IMR-90 (cell line): Measurements from ENCODE around the gene SPATA31E1. TPM values are rescaled to one million over a fixed set of nuclear protein-coding genes. Genes with fewer than 3 reads are reported as not detected.
A peak's percentile ranks its signal among the peaks of the same experiment; 100 is the strongest.

Experiments used
- ATAC-seq: fragments of 200-7000 bp; cut with Tn5 transposase; 2 replicates; pipeline ENCODE4 v1.9.1; 2020; ENCODE audit warnings: low read depth, mild to moderate bottlenecking, moderate library complexity
- BruUV-seq: library from RNA; stranded (reverse); fragments of 400-500 nt; replicated peaks from 2 replicates; lab custom pipeline; 2021; lab: Mats Ljungman, UMichigan
- CTCF ChIA-PET: fragments of 300-600 bp; formaldehyde crosslinking; extraction: SDS; loops from one replicate; lab custom pipeline; 2021; ENCODE audit warnings: antibody characterized with exemption; lab: Yijun Ruan, JAX
- POLR2A ChIA-PET: fragments of 300-600 bp; sonication (Branson Sonifier 250); formaldehyde crosslinking; loops from one replicate; lab custom pipeline; 2022; ENCODE audit warnings: antibody characterized with exemption; ENCODE audit not compliant: unreplicated experiment; lab: Charles Lee
- DNase-seq: peaks from one replicate; pipeline ENCODE4 v3.0.0; 2013
- H2AFZ ChIP-seq: replicated peaks from 2 replicates; pipeline ENCODE3; 2013; ENCODE audit warnings: low read length, mild to moderate bottlenecking; ENCODE audit not compliant: poor library complexity
- H2AK5ac ChIP-seq: 2 replicates; pipeline ENCODE4 v1.6.1; 2013; ENCODE audit warnings: low read depth, low read length, inconsistent platforms
- H2AK9ac ChIP-seq: replicated peaks from 2 replicates; pipeline ENCODE3; 2013; ENCODE audit warnings: mild to moderate bottlenecking, low read depth, low read length, moderate library complexity; ENCODE audit not compliant: poor library complexity
- H2BK120ac ChIP-seq: 2 replicates; pipeline ENCODE4 v1.6.1; 2013; ENCODE audit warnings: low read depth, low read length, inconsistent platforms
- H2BK15ac ChIP-seq: 3 replicates; pipeline ENCODE4 v1.6.1; 2013; ENCODE audit warnings: low read depth, low read length, inconsistent platforms
- H2BK20ac ChIP-seq: 2 replicates; pipeline ENCODE4 v1.6.1; 2013; ENCODE audit warnings: low read depth, mild to moderate bottlenecking, inconsistent platforms, low read length, moderate library complexity
- H2BK5ac ChIP-seq: 2 replicates; pipeline ENCODE4 v1.6.1; 2013; ENCODE audit warnings: mild to moderate bottlenecking, low read depth, low read length, inconsistent platforms; ENCODE audit not compliant: poor library complexity, severe bottlenecking
- H3K14ac ChIP-seq: replicated peaks from 2 replicates; pipeline ENCODE4 v1.6.1; 2013; ENCODE audit warnings: low read depth, low read length, inconsistent platforms
- H3K18ac ChIP-seq: 2 replicates; pipeline ENCODE4 v1.6.1; 2013; ENCODE audit warnings: low read depth, low read length, control low read depth
- H3K23ac ChIP-seq: 2 replicates; pipeline ENCODE4 v1.6.1; 2013; ENCODE audit warnings: low read depth, low read length, inconsistent platforms
- H3K27ac ChIP-seq: 2 replicates; pipeline ENCODE4 v1.5.1; 2013; ENCODE audit warnings: mild to moderate bottlenecking, control low read depth, low read length; ENCODE audit not compliant: insufficient read depth
- H3K27me3 ChIP-seq: 2 replicates; pipeline ENCODE4 v1.6.1; 2013; ENCODE audit warnings: low read length; ENCODE audit not compliant: control insufficient read depth, insufficient read depth
- H3K36me3 ChIP-seq: 2 replicates; pipeline ENCODE4 v1.6.1; 2013; ENCODE audit warnings: low read length, mixed read lengths; ENCODE audit not compliant: control insufficient read depth, insufficient read depth
- H3K4ac ChIP-seq: 2 replicates; pipeline ENCODE4 v1.6.1; 2013; ENCODE audit warnings: low read depth, low read length, inconsistent platforms
- H3K4me1 ChIP-seq: 2 replicates; pipeline ENCODE4 v1.6.1; 2013; ENCODE audit warnings: low read length, mixed read lengths; ENCODE audit not compliant: control insufficient read depth, insufficient read depth
- H3K4me2 ChIP-seq: 2 replicates; pipeline ENCODE4 v1.6.1; 2013; ENCODE audit warnings: low read depth, mild to moderate bottlenecking, control low read depth, low read length, moderate library complexity
- H3K4me3 ChIP-seq: 2 replicates; pipeline ENCODE4 v1.5.1; 2013; ENCODE audit warnings: low read depth, mild to moderate bottlenecking, control low read depth, low read length, moderate library complexity; ENCODE audit not compliant: insufficient read depth
- H3K56ac ChIP-seq: 2 replicates; pipeline ENCODE4 v1.6.1; 2013; ENCODE audit warnings: low read length, inconsistent platforms; ENCODE audit not compliant: insufficient read depth; ENCODE audit errors: extremely low read depth
- H3K79me1 ChIP-seq, 2 experiments: 2 replicates each; pipeline ENCODE4 v1.6.1; 2013; ENCODE audit warnings: low read length in 2 of 2, inconsistent platforms in 1 of 2, low read depth in 1 of 2
- H3K9ac ChIP-seq: 2 replicates; pipeline ENCODE4 v1.6.1; 2013; ENCODE audit warnings: low read depth, low read length, control low read depth
- H3K9me1 ChIP-seq: 2 replicates; pipeline ENCODE4 v1.6.1; 2013; ENCODE audit warnings: low read length, inconsistent platforms; ENCODE audit not compliant: insufficient read depth
- H3K9me3 ChIP-seq: 2 replicates; pipeline ENCODE4 v1.6.1; 2013; ENCODE audit warnings: low read length; ENCODE audit not compliant: control insufficient read depth, insufficient read depth
- H4K20me1 ChIP-seq: 2 replicates; pipeline ENCODE4 v1.6.1; 2013; ENCODE audit warnings: low read length, inconsistent platforms; ENCODE audit not compliant: insufficient read depth
- H4K5ac ChIP-seq: 2 replicates; pipeline ENCODE4 v1.6.1; 2013; ENCODE audit warnings: mild to moderate bottlenecking, low read depth, low read length, control low read depth
- H4K8ac ChIP-seq, 2 experiments: 2 replicates each; pipeline ENCODE4 v1.6.1; 2013; ENCODE audit warnings: low read depth in 2 of 2, low read length in 2 of 2, control low read depth in 1 of 2, inconsistent platforms in 1 of 2
- H4K91ac ChIP-seq: 2 replicates; pipeline ENCODE4 v1.6.1; 2013; ENCODE audit warnings: low read depth, low read length, inconsistent platforms; ENCODE audit not compliant: insufficient read depth
- CEBPB ChIP-seq: IDR thresholded peaks from 2 replicates; pipeline ENCODE4 v1.6.1; 2012; ENCODE audit warnings: low read depth, low read length, improper control_type of control experiment
- CHD1 ChIP-seq: IDR thresholded peaks from 2 replicates; pipeline ENCODE4 v1.6.1; 2012; ENCODE audit warnings: low read depth, low read length, improper control_type of control experiment
- ELK1 ChIP-seq: fragments of 150-350 bp; IDR thresholded peaks from 2 replicates; pipeline ENCODE4 v1.6.1; 2016; ENCODE audit warnings: low read depth, mild to moderate bottlenecking, low read length, moderate library complexity, borderline replicate concordance
- FOS ChIP-seq: fragments of 150-350 bp; IDR thresholded peaks from 2 replicates; pipeline ENCODE4 v1.6.1; 2016; ENCODE audit warnings: low read depth, low read length
- MAFK ChIP-seq: IDR thresholded peaks from 2 replicates; pipeline ENCODE4 v1.6.1; 2012; ENCODE audit warnings: low read depth, low read length, improper control_type of control experiment
- MXI1 ChIP-seq: IDR thresholded peaks from 2 replicates; pipeline ENCODE4 v1.6.1; 2012; ENCODE audit warnings: low read depth, mild to moderate bottlenecking, low read length, moderate library complexity, borderline replicate concordance
- NFE2L2 ChIP-seq: fragments of 150-350 bp; IDR thresholded peaks from 2 replicates; pipeline ENCODE4 v1.6.1; 2016; ENCODE audit warnings: low read depth, mild to moderate bottlenecking, low read length
- POLR2A ChIP-seq: IDR thresholded peaks from 2 replicates; pipeline ENCODE4 v1.6.1; 2012; ENCODE audit warnings: mild to moderate bottlenecking, low read depth, low read length
- RAD21 ChIP-seq: IDR thresholded peaks from 2 replicates; pipeline ENCODE4 v1.6.1; 2012; ENCODE audit warnings: low read length, improper control_type of control experiment
- RCOR1 ChIP-seq: IDR thresholded peaks from 2 replicates; pipeline ENCODE4 v1.6.1; 2012; ENCODE audit warnings: mild to moderate bottlenecking, low read length, improper control_type of control experiment; ENCODE audit not compliant: insufficient replicate concordance
- RFX5 ChIP-seq: IDR thresholded peaks from 2 replicates; pipeline ENCODE4 v1.8.0; 2012; ENCODE audit warnings: low read depth, mild to moderate bottlenecking, low read length, moderate library complexity
- WGBS, 2 experiments: methylation state at CpG; one replicate each; pipeline versions ENCODE4 v1.1.5 to v1.1.7; 2013; ENCODE audit warnings: missing lambda C conversion rate in 2 of 2; ENCODE audit not compliant: insufficient read length in 1 of 2; ENCODE audit errors: extremely low coverage in 2 of 2; 5-methylcytosine and 5-hydroxymethylcytosine counted together
- dilution Hi-C: fragments of 300-500 bp; cut with HindIII; formaldehyde crosslinking; loops from one replicate; pipeline ENCODE4 v1.14.3; 2018; ENCODE audit warnings: low sequenced_read_pairs; ENCODE audit not compliant: unreplicated experiment
- in situ Hi-C: fragments of 300-500 bp; cut with MboI; formaldehyde crosslinking; loops from 3 replicates; pipeline ENCODE4 v1.14.3; 2019; ENCODE audit warnings: low sequenced_read_pairs, inconsistent platforms, mixed read lengths
- intact Hi-C: fragments of 100-400 bp; cut with micrococcal nuclease; formaldehyde crosslinking; loops from 2 replicates; pipeline ENCODE4 v1.10.0; 2022
- polyA plus RNA-seq, 3 experiments: library from polyadenylated mRNA; depleted of rRNA; stranded (reverse); fragments of >200 nt; gene quantifications; 2 replicates each; pipeline ENCODE4 v1.2.3, GENCODE V29; 2012; ENCODE audit warnings: low replicate concordance in 1 of 3
- total RNA-seq: library from RNA; depleted of rRNA; stranded (reverse); fragments of >200 nt; gene quantifications from 2 replicates; pipeline ENCODE4 v1.2.3, GENCODE V29; 2012

The SPATA31E1 gene
- total and polyA plus RNA-seq, 2 of the 4 experiments (the other 2 are of a cell fraction): 0.03 TPM; not detected in 1

- H3K79me1 ChIP-seq: no peaks in the 10 kb centered on the region
- 0 out of 2 replicates have a peak overlapping the region, but pooled peaks have one; percentile 10 for H2BK120ac ChIP-seq
- no peak overlapping the region for H3K56ac ChIP-seq
- H3K23ac ChIP-seq: no peak overlapping the region
- H3K9me3 ChIP-seq: no peaks in the 10 kb centered on the region
- no peak overlapping the region for H4K5ac ChIP-seq
- no peaks in the 10 kb centered on the region for H3K36me3 ChIP-seq
- ATAC-seq (peak; percentile 5; the same call in 1 of the 2 replicates), DNase-seq (peak; percentile 36)
- 0 out of 3 replicates have a peak overlapping the region, but pooled peaks have one; percentile 26 for H2BK15ac ChIP-seq
- no peaks in the 10 kb centered on the region for H3K27me3 ChIP-seq
- H2BK20ac ChIP-seq: no peak overlapping the region
- no peak overlapping the region for H3K14ac ChIP-seq
- intact Hi-C loops: no loop called here
- H3K27ac ChIP-seq: no peak overlapping the region
- H2AK5ac ChIP-seq: no peak overlapping the region; the same call in 1 of the 2 replicates
- no peak overlapping the region for H3K4me3 ChIP-seq
- H3K4me1 ChIP-seq: peaks cover 21% of the 10 kb centered on the region
- in situ Hi-C loops: no loop called here
- CTCF ChIA-PET: no interaction called here
- no peaks in the 10 kb centered on the region for H4K20me1 ChIP-seq
- no peak overlapping the region for H2BK5ac ChIP-seq
- H4K8ac ChIP-seq: no peak overlapping the region
- H2AFZ ChIP-seq: peak overlapping the region; percentile 53
- BruUV-seq: no TSS peak
- no peak overlapping the region for H3K18ac ChIP-seq
- POLR2A ChIA-PET: no interaction called here
- peak overlapping the region; percentile 67 for H3K4ac ChIP-seq
- peaks cover 17% of the 10 kb centered on the region for H3K9me1 ChIP-seq
- dilution Hi-C loops: no loop called here
- WGBS, 2 experiments: 45% methylated on average over 2 of the region's 8 CpGs; no CpG with 5 or more reads in 1 of the 2 experiments
- no peak overlapping the region; the same call in 1 of the 2 replicates for H4K91ac ChIP-seq
- TF ChIP-seq RFX5 (no peak), RAD21 (no peak), MAFK (no peak), CHD1 (no peak), FOS (no peak), RCOR1 (no peak), NFE2L2 (no peak), POLR2A (no peak), ELK1 (no peak), MXI1 (no peak), CEBPB (no peak)
- no peak overlapping the region for H3K9ac ChIP-seq
- peak overlapping the region; percentile 29 for H2AK9ac ChIP-seq
- H3K4me2 ChIP-seq: no peak overlapping the region
Measured at GRCh38 chr9:87872079-87872624, 10.5 kb upstream of the SPATA31E1 start.
